Measurements from ENCODE around the gene FEM1A. TPM values are rescaled to one million over a fixed set of nuclear protein-coding genes. Genes with fewer than 3 reads are reported as not detected.

Gene FEM1A
- total RNA-seq, 1 experiment from 2014 or later: 20.0 TPM

DNA sequence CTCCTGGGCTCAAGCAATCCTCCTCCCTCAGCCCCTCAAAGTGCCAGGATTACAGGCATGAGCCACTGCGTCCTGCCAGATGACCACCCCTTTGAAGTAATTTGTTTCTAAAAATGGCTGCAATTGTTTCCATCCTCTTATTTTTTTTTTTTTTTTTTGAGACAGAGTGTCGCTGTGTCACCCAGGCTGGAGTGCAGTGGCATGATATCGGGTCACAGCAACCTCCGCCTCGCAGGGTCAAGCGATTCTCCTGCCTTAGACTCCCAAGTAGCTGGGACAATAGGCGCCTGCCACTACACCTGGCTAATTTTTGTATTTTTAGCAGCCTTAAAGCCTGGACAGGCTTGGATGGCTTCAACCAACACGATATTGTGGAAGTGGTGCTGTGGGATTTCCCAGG is 45.5 kb upstream of the FEM1A start:
- H3K36me3 Mint-ChIP-seq (ENCODE audit: insufficient read depth in 1 of 3, low read depth in 3 of 3): no peaks in the 10 kb centered on the region
- H3K27ac ChIP-seq (ENCODE audit: insufficient read length, low read depth, low read length): no peak overlapping the region

More for the DNA sequence above, 45.5 kb upstream of the FEM1A start:
- Histone ChIP-seq H3K4me2 (ENCODE audit: insufficient read depth, insufficient read length, low read length) (no peak overlapping the region), H3K79me2 (ENCODE audit: insufficient read depth, low read length) (no peaks in the 10 kb centered on the region), H3K9me3 (ENCODE audit: control insufficient read depth, low read depth, low read length) (no peaks in the 10 kb centered on the region), H3K23me2 (ENCODE audit: insufficient read length, low read depth, low read length, poor library complexity, severe bottlenecking) (no peaks in the 10 kb centered on the region), H2BK20ac (ENCODE audit: low read depth, low read length, poor library complexity, severe bottlenecking) (no peak overlapping the region), H4K20me1 (ENCODE audit: control insufficient read depth, insufficient read depth, insufficient read length) (no peaks in the 10 kb centered on the region), H3K23ac (ENCODE audit: insufficient read length, low read depth, low read length) (no peak overlapping the region), H3T11ph (ENCODE audit: low read length) (no peak overlapping the region), H3K56ac (ENCODE audit: insufficient read length, low read depth, low read length) (no peak overlapping the region), H2BK12ac (ENCODE audit: insufficient read length, low read depth, low read length) (no peak overlapping the region), H2AFZ (ENCODE audit: low read length) (no peak overlapping the region), H3K9ac (ENCODE audit: extremely low read depth, insufficient read length, low read length) (no peak overlapping the region), H2BK5ac (ENCODE audit: insufficient read length, low read length) (no peak overlapping the region), H4K5ac (ENCODE audit: insufficient read length, low read depth, low read length) (no peak overlapping the region), H4K8ac (replicated peaks; ENCODE audit: insufficient read length, low read depth, low read length) (no peak overlapping the region), H2BK15ac (ENCODE audit: low read depth, low read length) (no peak overlapping the region), H4K91ac (ENCODE audit: insufficient read length, low read depth, low read length) (no peak overlapping the region), H3K79me1 (ENCODE audit: insufficient read depth, low read depth, low read length, poor library complexity, severe bottlenecking) (no peaks in the 10 kb centered on the region), H3K27me3 (ENCODE audit: insufficient read depth, low read length) (no peaks in the 10 kb centered on the region), H3K14ac (ENCODE audit: insufficient read depth, low read length) (no peak overlapping the region), H3K18ac (ENCODE audit: insufficient read length, low read depth, low read length) (no peak overlapping the region), H2BK120ac (ENCODE audit: low read depth, low read length, poor library complexity, severe bottlenecking) (no peak overlapping the region), H3K4me1 (ENCODE audit: insufficient read depth, low read length) (no peaks in the 10 kb centered on the region), H2AK5ac (ENCODE audit: insufficient read length, low read length) (no peak overlapping the region), H3K4ac (ENCODE audit: low read depth, low read length) (no peak overlapping the region)
- H3K27me3 Mint-ChIP-seq (ENCODE audit: low read depth): peaks cover 16% of the 10 kb centered on the region
- H3K4me3 Mint-ChIP-seq: no peak overlapping the region
- H3K4me1 Mint-ChIP-seq: peaks cover 6 to 8% of the 10 kb centered on the region in 2 experiments
- H3K27ac Mint-ChIP-seq: no peak overlapping the region
- H3K9me3 Mint-ChIP-seq: no peaks in the 10 kb centered on the region
- DNase-seq: no peak
- no CpG with 5 or more reads among the region's 8 CpGs for WGBS (ENCODE audit: extremely low coverage, insufficient read length, low lambda C conversion rate)
- TF ChIP-seq, protein P1, sequence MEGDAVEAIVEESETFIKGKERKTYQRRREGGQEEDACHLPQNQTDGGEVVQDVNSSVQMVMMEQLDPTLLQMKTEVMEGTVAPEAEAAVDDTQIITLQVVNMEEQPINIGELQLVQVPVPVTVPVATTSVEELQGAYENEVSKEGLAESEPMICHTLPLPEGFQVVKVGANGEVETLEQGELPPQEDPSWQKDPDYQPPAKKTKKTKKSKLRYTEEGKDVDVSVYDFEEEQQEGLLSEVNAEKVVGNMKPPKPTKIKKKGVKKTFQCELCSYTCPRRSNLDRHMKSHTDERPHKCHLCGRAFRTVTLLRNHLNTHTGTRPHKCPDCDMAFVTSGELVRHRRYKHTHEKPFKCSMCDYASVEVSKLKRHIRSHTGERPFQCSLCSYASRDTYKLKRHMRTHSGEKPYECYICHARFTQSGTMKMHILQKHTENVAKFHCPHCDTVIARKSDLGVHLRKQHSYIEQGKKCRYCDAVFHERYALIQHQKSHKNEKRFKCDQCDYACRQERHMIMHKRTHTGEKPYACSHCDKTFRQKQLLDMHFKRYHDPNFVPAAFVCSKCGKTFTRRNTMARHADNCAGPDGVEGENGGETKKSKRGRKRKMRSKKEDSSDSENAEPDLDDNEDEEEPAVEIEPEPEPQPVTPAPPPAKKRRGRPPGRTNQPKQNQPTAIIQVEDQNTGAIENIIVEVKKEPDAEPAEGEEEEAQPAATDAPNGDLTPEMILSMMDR (conservative IDR thresholded peaks at IDR 0.05): no peak
